GM10266 (cell line): Measurements from ENCODE around the gene SLX4IP.
A peak's percentile ranks its signal among the peaks of the same experiment; 100 is the strongest.

Source experiments
- DNase-seq: peaks from one replicate; pipeline ENCODE4 v3.0.0; 2012; ENCODE audit errors: extremely low spot score
- TF ChIP-seq, protein P1 (sequence below): IDR thresholded peaks from 2 replicates; pipeline ENCODE4 v1.5.1; 2012; ENCODE audit warnings: mild to moderate bottlenecking, low read depth; ENCODE audit not compliant: control insufficient read depth, insufficient read depth; ENCODE audit errors: missing control alignments

The SLX4IP gene

DNA sequence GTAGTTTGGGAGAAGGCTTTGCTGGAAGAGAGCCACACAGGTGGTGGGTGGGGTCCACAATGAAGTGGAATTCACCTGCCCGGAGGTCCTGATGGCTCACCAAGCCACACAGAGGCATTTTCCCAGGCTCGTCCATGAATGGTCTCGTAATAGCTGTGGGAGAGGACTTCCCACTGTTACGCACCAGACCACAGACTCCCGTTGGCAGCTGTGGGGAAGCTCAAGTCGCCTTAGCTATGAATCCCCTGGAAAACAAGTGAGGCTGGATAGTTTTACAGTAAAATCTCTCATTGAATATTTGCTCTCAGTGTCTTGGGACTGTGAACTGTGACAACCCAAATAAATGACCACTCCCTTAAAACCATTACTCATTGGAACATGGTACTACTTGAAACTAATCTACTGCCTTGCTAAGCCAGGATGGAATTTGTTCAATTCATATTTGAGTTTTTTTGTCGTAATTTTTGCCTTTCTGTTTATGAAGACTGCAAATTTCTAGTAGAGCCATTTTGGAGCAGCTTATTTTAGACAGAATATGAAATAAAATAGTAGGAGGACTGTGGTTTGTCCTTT lies 159.3 kb downstream of the SLX4IP start:
- DNase-seq: no peak
- TF ChIP-seq, protein P1, sequence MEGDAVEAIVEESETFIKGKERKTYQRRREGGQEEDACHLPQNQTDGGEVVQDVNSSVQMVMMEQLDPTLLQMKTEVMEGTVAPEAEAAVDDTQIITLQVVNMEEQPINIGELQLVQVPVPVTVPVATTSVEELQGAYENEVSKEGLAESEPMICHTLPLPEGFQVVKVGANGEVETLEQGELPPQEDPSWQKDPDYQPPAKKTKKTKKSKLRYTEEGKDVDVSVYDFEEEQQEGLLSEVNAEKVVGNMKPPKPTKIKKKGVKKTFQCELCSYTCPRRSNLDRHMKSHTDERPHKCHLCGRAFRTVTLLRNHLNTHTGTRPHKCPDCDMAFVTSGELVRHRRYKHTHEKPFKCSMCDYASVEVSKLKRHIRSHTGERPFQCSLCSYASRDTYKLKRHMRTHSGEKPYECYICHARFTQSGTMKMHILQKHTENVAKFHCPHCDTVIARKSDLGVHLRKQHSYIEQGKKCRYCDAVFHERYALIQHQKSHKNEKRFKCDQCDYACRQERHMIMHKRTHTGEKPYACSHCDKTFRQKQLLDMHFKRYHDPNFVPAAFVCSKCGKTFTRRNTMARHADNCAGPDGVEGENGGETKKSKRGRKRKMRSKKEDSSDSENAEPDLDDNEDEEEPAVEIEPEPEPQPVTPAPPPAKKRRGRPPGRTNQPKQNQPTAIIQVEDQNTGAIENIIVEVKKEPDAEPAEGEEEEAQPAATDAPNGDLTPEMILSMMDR: no peak

DNA sequence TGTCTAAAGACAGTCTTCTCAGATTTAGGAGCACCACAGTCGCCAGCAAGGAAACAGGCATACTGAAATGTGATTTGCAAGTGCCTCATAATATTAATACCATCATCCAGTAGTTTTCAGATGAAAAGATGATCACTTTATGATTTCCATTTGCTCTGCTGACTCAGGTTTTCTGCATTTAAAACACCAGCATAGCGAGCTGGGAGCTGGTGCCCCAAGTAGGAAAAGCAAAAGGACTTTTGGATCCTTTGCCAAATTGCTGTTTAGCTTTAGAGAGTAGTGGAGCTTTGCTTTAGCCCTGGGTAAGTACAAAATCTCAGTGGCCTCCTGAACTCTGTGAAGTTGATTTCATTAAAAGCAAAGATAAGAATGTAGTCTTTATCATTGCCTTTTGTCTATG lies 160.2 kb downstream of the SLX4IP start:
- TF ChIP-seq, protein P1: no peak
- DNase-seq: no peak

GRCh38 chr20:10595985-10596384 lies 160.9 kb downstream of the SLX4IP start:
- no peak for DNase-seq

GRCh38 chr20:10596710-10597121 lies 161.6 kb downstream of the SLX4IP start:
- TF ChIP-seq, protein P1: no peak
- no peak for DNase-seq

More at GRCh38 chr20:10595985-10596384, 160.9 kb downstream of the SLX4IP start:
- TF ChIP-seq, protein P1: no peak

DNA sequence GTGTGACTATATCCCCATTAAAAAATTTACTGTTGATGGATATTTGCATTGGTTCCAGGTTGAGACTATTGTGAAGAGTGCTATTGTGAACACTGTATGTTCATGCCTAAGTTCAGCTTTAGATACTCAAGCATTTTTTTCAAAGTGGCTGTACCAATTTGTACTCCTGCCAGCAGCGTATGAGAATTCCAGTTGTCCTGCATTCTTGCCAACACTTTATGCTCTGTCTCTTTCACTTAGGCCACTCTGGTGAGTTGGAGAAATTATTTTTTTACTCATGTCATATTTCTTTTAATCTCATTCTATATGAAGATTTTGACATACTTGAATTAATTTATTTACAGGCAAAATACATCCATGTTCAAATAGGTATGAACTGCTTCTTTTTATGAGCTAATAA lies 162.5 kb downstream of the SLX4IP start:
- TF ChIP-seq, protein P1: no peak
- DNase-seq: no peak

GRCh38 chr20:10602221-10602871 lies 167.2 kb downstream of the SLX4IP start:
- no peak for DNase-seq
- TF ChIP-seq, protein P1: no peak

DNA sequence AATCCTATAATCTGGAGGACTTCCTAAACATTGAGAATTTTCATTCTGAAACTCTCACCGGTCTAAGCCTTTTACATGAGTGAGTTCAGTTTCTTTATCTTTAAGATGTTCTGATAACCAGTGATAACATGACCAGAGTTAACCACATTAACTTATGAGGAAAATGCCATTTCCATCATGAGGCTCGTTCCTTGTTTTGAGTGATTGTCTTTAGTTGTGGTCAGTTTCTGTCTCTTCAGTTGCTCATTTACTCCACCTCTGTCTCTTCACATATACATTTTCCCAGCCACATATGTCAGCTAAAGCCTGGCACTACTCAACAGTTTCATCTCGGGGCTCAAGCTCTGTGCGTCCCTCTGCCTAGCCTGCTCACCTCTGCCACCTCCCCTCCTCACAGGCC lies 168.3 kb downstream of the SLX4IP start:
- TF ChIP-seq, protein P1: no peak
- DNase-seq: peak; percentile 12
